Keratinocyte (primary cell): ENCODE measurements around the gene OBSL1. TPM values are rescaled to one million over a fixed set of nuclear protein-coding genes. Genes with fewer than 3 reads are reported as not detected.

Experiments used
- DNase-seq: peaks from one replicate; pipeline ENCODE4 v3.0.0-alpha.2; 2011; ENCODE audit warnings: low read depth, missing footprints, low spot score
- FAIRE-seq: peaks from 2 replicates; lab custom pipeline; 2011; peaks lifted over from hg19 to GRCh38; lab: Jason Lieb, UNC
- H2AFZ ChIP-seq: 2 replicates; pipeline ENCODE4 v1.6.0; 2012; ENCODE audit warnings: low read length, control low read depth, inconsistent platforms; ENCODE audit not compliant: control insufficient read depth
- H3K27ac ChIP-seq: 2 replicates; pipeline ENCODE4 v1.5.1; 2011; ENCODE audit warnings: low read length; ENCODE audit not compliant: control insufficient read depth, insufficient read depth
- H3K27me3 ChIP-seq: 3 replicates; pipeline ENCODE4 v1.6.0; 2011; ENCODE audit warnings: low read length; ENCODE audit not compliant: control insufficient read depth, insufficient read depth; ENCODE audit errors: extremely low read depth
- H3K36me3 ChIP-seq, 2 experiments: 2 replicates in 1 of 2; 3 replicates in 1 of 2; pipeline ENCODE4 v1.5.1; 2011; ENCODE audit warnings: low read length in 2 of 2, mild to moderate bottlenecking in 1 of 2; ENCODE audit not compliant: control insufficient read depth in 2 of 2, insufficient read depth in 2 of 2; ENCODE audit errors: extremely low read depth in 1 of 2
- H3K4me1 ChIP-seq: 3 replicates; pipeline ENCODE4 v1.5.1; 2011; ENCODE audit warnings: low read length; ENCODE audit not compliant: control insufficient read depth, insufficient read depth; ENCODE audit errors: extremely low read depth
- H3K4me2 ChIP-seq: 3 replicates; pipeline ENCODE4 v1.6.0; 2011; ENCODE audit warnings: low read depth, low read length; ENCODE audit not compliant: control insufficient read depth, insufficient read depth; ENCODE audit errors: extremely low read depth
- H3K4me3 ChIP-seq, 3 experiments: fragments of 200-600 bp in 1 of 3; sonication (generic) in 1 of 3; 2 replicates in 2 of 3; 3 replicates in 1 of 3; pipeline ENCODE4 v1.5.1; 2011 to 2016; ENCODE audit warnings: low read length in 3 of 3, mild to moderate bottlenecking in 3 of 3, control low read depth in 2 of 3, inconsistent platforms in 1 of 3, low read depth in 1 of 3, mixed read lengths in 1 of 3, mixed run types in 1 of 3, moderate library complexity in 1 of 3; ENCODE audit not compliant: control insufficient read depth in 2 of 3, insufficient read depth in 2 of 3; ENCODE audit errors: extremely low read depth in 1 of 3
- H3K79me2 ChIP-seq: 2 replicates; pipeline ENCODE4 v1.6.0; 2012; ENCODE audit warnings: low read length; ENCODE audit not compliant: control insufficient read depth, insufficient read depth
- H3K9ac ChIP-seq: 3 replicates; pipeline ENCODE4 v1.6.0; 2011; ENCODE audit warnings: low read length; ENCODE audit not compliant: control insufficient read depth, insufficient read depth; ENCODE audit errors: extremely low read depth
- H3K9me1 ChIP-seq: 3 replicates; pipeline ENCODE4 v1.6.0; 2011; ENCODE audit warnings: low read length; ENCODE audit not compliant: control insufficient read depth, insufficient read depth; ENCODE audit errors: extremely low read depth
- H3K9me3 ChIP-seq: 2 replicates; pipeline ENCODE4 v1.5.1; 2012; ENCODE audit warnings: low read depth, low read length; ENCODE audit not compliant: control insufficient read depth
- H4K20me1 ChIP-seq: 3 replicates; pipeline ENCODE4 v1.6.0; 2011; ENCODE audit warnings: low read length; ENCODE audit not compliant: control insufficient read depth, insufficient read depth; ENCODE audit errors: extremely low read depth
- CTCF ChIP-seq, 3 experiments: IDR thresholded peaks in 1 of 3; conservative IDR thresholded peaks in 1 of 3; optimal IDR thresholded peaks in 1 of 3; 2 replicates in 2 of 3; 3 replicates in 1 of 3; pipeline versions ENCODE3 to v1.5.1; 2011; ENCODE audit warnings: low read length in 3 of 3, mild to moderate bottlenecking in 3 of 3, moderate library complexity in 2 of 3, control low read depth in 1 of 3, inconsistent platforms in 1 of 3; ENCODE audit not compliant: insufficient read depth in 2 of 3; ENCODE audit errors: extremely low read depth in 1 of 3
- EZH2 ChIP-seq: IDR thresholded peaks from one replicate; pipeline ENCODE4 v1.6.1; 2012; ENCODE audit warnings: inconsistent platforms, mild to moderate bottlenecking, low read length, moderate library complexity
- dilution Hi-C: fragments of 300-500 bp; cut with MboI; formaldehyde crosslinking; loops from one replicate; pipeline ENCODE4 v1.7.0; 2020; ENCODE audit warnings: low sequenced_read_pairs; ENCODE audit not compliant: extremely low pct_ligation_motif_present
- polyA plus RNA-seq, 5 experiments: library from polyadenylated mRNA; depleted of rRNA in 3 of 5; stranded (reverse) in 3 of 5; stranded (forward) in 1 of 5; unstranded in 1 of 5; fragments of >200 nt; gene quantifications; 1 replicate in 1 of 5; 2 replicates in 3 of 5; 3 replicates in 1 of 5; pipeline versions ENCODE4 v1.2.1 to v1.2.3, GENCODE V29; 2011 to 2012; ENCODE audit warnings: missing spikeins in 2 of 5, low read depth in 1 of 5, low replicate concordance in 1 of 5

OBSL1 gene
- polyA plus RNA-seq, 1 donor (not counting 4 experiments of a cell fraction or from before 2014, with no cell fraction given), result 9.3 TPM

- Histone ChIP-seq H3K27ac (no peak overlapping the region), H3K36me3 (peaks cover 21 to 44% of the 10 kb centered on the region in 2 experiments), H3K4me2 (no peak overlapping the region), H2AFZ (no peak overlapping the region), H4K20me1 (no peaks in the 10 kb centered on the region), H3K4me1 (no peaks in the 10 kb centered on the region), H3K9me3 (no peaks in the 10 kb centered on the region), H3K79me2 (no peaks in the 10 kb centered on the region), H3K9me1 (no peaks in the 10 kb centered on the region), H3K27me3 (no peaks in the 10 kb centered on the region), H3K9ac (no peak overlapping the region), H3K4me3 (no peak overlapping the region)
- dilution Hi-C loops, result no loop called here
- DNase-seq (no peak), FAIRE-seq (no peak)
- no peak for TF ChIP-seq CTCF (optimal IDR thresholded peaks at IDR 0.05 in 1 of 3, IDR thresholded peaks at IDR 0.05 in 1 of 3, conservative IDR thresholded peaks at IDR 0.05 in 1 of 3; ENCODE audit: extremely low read depth in 1 of 3, insufficient read depth in 2 of 3, low read length in 3 of 3)
- TF ChIP-seq EZH2, result no peak
Observed at GRCh38 chr2:219607931-219608330, 36.6 kb upstream of the OBSL1 start.

GRCh38 chr2:219605607-219605954 lies 34.2 kb upstream of the OBSL1 start:
- Histone ChIP-seq H4K20me1 (no peaks in the 10 kb centered on the region), H3K9ac (no peak overlapping the region), H2AFZ (no peak overlapping the region), H3K4me1 (no peaks in the 10 kb centered on the region), H3K27ac (no peak overlapping the region), H3K79me2 (no peaks in the 10 kb centered on the region), H3K36me3 (peaks cover 21 to 39% of the 10 kb centered on the region in 2 experiments), H3K27me3 (no peaks in the 10 kb centered on the region), H3K9me3 (no peaks in the 10 kb centered on the region), H3K4me3 (no peak overlapping the region), H3K9me1 (no peaks in the 10 kb centered on the region), H3K4me2 (no peak overlapping the region)
- dilution Hi-C loops, result no loop called here
- FAIRE-seq, result no peak
- no peak for DNase-seq
- TF ChIP-seq EZH2, result no peak
- no peak for TF ChIP-seq CTCF (optimal IDR thresholded peaks at IDR 0.05 in 1 of 3, IDR thresholded peaks at IDR 0.05 in 1 of 3, conservative IDR thresholded peaks at IDR 0.05 in 1 of 3; ENCODE audit: extremely low read depth in 1 of 3, insufficient read depth in 2 of 3, low read length in 3 of 3)
